GM20000 (cell line): ENCODE measurements around the gene MYB.

Experiments
- DNase-seq: peaks from one replicate; pipeline ENCODE4 v3.0.0; 2012; ENCODE audit warnings: low spot score
- TF ChIP-seq, protein P1 (sequence below): IDR thresholded peaks from 2 replicates; pipeline ENCODE4 v1.5.1; 2012; ENCODE audit warnings: mild to moderate bottlenecking, control low read depth; ENCODE audit errors: extremely low read depth, missing control alignments

MYB gene

DNA sequence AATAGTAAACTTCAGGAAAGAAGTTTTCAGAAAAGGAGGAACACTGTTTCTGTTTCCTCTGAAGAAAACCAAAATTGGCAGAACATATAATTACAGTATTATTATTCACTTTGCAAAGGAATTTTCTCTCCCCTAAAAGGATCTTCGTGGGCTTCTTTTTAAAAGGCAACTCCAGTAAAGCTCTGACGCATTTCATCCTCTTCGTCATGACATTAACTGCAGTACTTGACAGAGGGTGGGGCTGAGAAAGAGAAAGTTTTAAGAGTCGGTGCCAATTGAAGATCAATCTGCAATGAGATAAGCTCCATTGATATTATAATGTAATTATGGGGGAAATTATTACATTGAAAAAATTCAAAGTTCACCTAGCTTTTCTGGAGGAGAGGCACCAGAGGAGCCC is 75.8 kb downstream of the MYB start:
- TF ChIP-seq, protein P1, sequence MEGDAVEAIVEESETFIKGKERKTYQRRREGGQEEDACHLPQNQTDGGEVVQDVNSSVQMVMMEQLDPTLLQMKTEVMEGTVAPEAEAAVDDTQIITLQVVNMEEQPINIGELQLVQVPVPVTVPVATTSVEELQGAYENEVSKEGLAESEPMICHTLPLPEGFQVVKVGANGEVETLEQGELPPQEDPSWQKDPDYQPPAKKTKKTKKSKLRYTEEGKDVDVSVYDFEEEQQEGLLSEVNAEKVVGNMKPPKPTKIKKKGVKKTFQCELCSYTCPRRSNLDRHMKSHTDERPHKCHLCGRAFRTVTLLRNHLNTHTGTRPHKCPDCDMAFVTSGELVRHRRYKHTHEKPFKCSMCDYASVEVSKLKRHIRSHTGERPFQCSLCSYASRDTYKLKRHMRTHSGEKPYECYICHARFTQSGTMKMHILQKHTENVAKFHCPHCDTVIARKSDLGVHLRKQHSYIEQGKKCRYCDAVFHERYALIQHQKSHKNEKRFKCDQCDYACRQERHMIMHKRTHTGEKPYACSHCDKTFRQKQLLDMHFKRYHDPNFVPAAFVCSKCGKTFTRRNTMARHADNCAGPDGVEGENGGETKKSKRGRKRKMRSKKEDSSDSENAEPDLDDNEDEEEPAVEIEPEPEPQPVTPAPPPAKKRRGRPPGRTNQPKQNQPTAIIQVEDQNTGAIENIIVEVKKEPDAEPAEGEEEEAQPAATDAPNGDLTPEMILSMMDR: no peak
- no peak for DNase-seq

DNA sequence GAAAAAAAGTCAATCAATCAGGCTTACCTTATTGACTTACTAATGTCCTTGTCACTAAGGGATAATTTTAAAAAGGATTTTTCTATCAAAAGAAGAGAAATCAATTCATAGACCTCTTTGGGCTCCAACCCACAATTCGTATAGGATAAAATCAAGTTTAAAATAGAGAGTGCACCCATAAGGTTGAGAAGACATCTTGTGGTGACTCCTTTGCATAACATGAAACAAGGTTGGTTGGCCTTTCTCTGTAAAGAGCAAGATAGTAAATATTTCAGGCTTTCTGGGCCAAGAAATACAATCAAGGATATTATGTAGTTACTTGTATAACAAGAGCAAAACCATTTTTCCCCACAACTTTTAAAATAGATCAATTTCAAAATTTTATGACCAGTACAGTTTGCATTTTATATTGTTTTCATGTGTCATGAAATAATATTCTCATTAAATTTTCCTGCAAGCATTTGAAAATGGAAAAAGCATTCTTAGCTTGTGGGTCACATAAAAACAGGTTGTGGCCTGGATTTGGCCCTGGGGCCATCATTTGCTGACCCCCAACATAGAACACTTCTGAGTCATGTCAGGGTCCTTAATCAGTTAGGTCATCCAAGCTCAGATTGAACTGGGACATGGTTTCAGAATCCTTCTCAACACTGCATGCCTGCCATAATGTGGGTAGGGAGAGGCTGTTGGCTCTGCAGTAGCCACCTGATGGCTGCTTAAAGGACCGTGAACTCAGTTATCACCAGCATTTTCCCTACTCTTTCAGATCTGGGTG is 76.7 kb downstream of the MYB start:
- no peak for DNase-seq
- TF ChIP-seq, protein P1: no peak

DNA sequence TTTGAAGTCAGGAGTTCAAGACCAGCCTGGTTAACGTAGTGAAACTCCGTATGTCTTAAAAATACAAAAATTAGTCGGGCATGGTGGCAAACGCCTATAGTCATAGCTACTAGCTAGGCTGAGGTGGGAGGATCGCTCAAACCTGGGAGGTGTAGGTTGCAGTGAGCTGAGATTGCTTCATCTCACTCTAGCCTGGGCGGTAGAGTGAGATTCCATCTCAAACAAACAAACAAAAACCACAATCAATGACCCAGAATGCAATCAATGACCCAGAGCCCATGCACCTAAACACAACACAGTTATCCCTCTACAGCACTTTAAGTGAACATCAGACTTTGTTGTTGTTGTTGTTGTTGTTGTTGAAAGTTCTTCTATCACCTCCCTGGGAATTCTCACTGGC is 77.9 kb downstream of the MYB start:
- TF ChIP-seq, protein P1: no peak
- DNase-seq: no peak

DNA sequence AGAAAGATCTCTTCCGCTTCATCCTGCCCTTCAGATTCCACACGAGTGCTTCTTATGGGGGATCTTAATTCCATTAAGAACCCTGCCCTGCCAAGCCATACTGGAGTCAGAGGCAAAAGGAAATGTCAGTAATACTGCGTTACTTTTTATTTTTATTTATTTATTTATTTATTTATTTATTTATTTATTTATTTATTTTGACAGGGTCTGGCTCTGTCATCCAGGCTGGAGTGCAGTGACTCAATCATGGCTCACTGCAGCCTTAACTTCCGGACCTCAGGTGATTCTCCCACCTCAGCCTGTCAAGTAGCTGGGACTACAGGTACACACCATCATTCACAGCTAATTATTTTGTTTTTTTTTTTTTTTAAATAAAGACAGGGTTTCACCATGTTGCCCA is 79.5 kb downstream of the MYB start:
- TF ChIP-seq, protein P1: no peak
- no peak for DNase-seq

DNA sequence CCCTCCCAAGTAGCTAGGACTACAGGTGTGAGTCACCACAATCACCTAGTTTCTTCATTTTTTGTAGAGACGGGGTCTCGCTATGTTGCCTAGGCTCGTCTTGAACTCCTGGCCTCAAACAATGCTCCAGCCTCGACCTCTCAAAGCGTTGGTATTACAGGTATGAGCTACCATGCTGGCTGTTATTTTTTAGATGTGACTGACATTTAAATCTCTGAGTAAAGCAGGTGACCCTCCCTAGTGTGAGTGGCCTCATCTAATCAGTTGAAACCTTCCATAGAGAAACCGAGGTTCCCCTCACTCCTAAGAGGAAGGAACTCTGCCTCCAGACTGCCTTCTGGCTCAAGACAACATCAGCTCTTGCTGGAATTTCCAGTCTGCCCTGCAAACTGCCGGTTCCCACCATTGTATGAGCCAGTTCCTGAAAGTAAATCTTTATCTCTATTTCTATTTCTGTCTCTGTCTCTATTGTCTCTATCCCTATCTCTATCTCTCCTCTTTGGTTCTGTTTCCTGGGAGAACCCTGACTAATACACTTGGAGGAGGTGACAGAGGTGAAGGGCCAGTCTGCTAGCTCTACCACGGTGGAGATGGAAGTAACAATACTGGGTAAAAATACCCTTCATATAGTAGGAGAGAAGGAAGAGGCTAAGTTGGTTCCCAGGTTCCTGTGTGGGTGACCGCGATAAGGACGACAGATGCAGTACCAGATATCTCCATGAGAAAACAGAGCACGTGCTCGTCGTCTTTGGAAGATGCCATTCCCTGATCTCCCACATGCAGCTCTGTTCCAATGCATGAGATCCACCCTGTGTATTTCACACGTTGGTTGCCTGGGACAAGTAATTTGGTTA is 81.0 kb downstream of the MYB start:
- DNase-seq: no peak
- TF ChIP-seq, protein P1: no peak

DNA sequence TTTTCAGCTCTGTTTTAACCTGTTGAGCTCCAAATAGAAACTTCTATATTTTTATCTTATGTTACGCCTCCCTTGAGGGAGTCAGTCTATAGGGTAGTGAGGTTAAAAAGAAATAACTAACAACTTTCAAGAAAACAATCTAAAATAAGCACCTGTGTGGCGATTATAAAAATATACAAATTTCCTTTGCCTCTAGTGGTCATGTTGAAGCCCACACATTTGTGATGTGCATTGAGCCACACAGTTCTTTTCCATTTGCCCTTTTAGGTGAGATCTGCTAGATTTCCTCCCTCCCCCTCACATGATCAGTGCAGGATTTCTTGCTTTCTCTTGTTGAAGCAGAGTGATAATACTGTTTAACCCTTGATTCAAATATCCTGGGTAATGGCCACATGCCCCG is 84.2 kb downstream of the MYB start:
- TF ChIP-seq, protein P1: no peak
- no peak for DNase-seq

DNA sequence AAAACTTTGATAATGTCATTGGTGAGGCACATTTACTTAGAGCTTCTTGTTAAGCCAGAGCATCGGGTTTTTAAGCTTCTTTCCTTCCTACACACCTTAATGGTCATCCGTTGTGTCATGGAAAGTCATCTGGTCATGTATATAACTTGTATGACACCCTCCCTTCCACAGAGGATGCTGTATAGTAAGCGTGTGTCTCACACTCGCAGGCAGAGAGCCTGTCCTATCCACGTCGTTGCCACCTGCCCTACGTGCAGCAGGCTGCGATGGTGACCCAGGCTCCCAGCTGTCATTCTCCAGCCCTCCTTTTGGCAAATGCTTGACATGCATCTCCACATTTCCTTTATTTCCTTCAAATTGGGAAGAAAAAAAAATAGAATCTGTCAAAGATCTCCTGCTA is 85.6 kb downstream of the MYB start:
- TF ChIP-seq, protein P1: no peak
- DNase-seq: no peak
